ENCODE data around the gene AKR1C1. TPM values are rescaled to one million over a fixed set of nuclear protein-coding genes. Genes with fewer than 3 reads are reported as not detected.

The AKR1C1 gene
- total RNA-seq, 1 experiment from 2014 or later = 1.9 TPM

- Histone ChIP-seq H3K79me1 (ENCODE audit: insufficient read depth, low read depth, low read length, poor library complexity, severe bottlenecking) (no peaks in the 10 kb centered on the region), H4K8ac (replicated peaks; ENCODE audit: insufficient read length, low read depth, low read length) (no peak overlapping the region), H2BK5ac (ENCODE audit: insufficient read length, low read length) (no peak overlapping the region), H3K14ac (ENCODE audit: insufficient read depth, low read length) (no peak overlapping the region), H3K56ac (ENCODE audit: insufficient read length, low read depth, low read length) (no peak overlapping the region), H4K5ac (ENCODE audit: insufficient read length, low read depth, low read length) (no peak overlapping the region), H3K9me3 (ENCODE audit: control insufficient read depth, low read depth, low read length) (no peaks in the 10 kb centered on the region), H2AK5ac (ENCODE audit: insufficient read length, low read length) (no peak overlapping the region), H3K4me2 (ENCODE audit: insufficient read depth, insufficient read length, low read length) (no peak overlapping the region), H3T11ph (ENCODE audit: low read length) (no peak overlapping the region), H4K91ac (ENCODE audit: insufficient read length, low read depth, low read length) (no peak overlapping the region), H2BK120ac (ENCODE audit: low read depth, low read length, poor library complexity, severe bottlenecking) (no peak overlapping the region), H2BK12ac (ENCODE audit: insufficient read length, low read depth, low read length) (no peak overlapping the region), H3K79me2 (ENCODE audit: insufficient read depth, low read length) (no peaks in the 10 kb centered on the region), H3K4me1 (ENCODE audit: insufficient read depth, low read length) (no peaks in the 10 kb centered on the region; the same call in 1 of the 2 replicates), H2BK15ac (ENCODE audit: low read depth, low read length) (no peak overlapping the region), H4K20me1 (ENCODE audit: control insufficient read depth, insufficient read depth, insufficient read length) (no peaks in the 10 kb centered on the region), H3K27me3 (ENCODE audit: insufficient read depth, low read length) (no peaks in the 10 kb centered on the region), H2BK20ac (ENCODE audit: low read depth, low read length, poor library complexity, severe bottlenecking) (no peak overlapping the region), H2AFZ (ENCODE audit: low read length) (no peak overlapping the region), H3K23me2 (ENCODE audit: insufficient read length, low read depth, low read length, poor library complexity, severe bottlenecking) (no peaks in the 10 kb centered on the region), H3K4ac (ENCODE audit: low read depth, low read length) (no peak overlapping the region), H3K27ac (ENCODE audit: insufficient read length, low read depth, low read length) (no peak overlapping the region), H3K18ac (ENCODE audit: insufficient read length, low read depth, low read length) (no peak overlapping the region), H3K9ac (ENCODE audit: extremely low read depth, insufficient read length, low read length) (no peak overlapping the region), H3K23ac (ENCODE audit: insufficient read length, low read depth, low read length) (no peak overlapping the region)
- Mint-ChIP-seq H3K9me3 (peaks cover 3 to 36% of the 10 kb centered on the region in 2 experiments), H3K27me3 (ENCODE audit: low read depth) (no peaks in the 10 kb centered on the region), H3K4me3 (no peak overlapping the region), H3K36me3 (ENCODE audit: insufficient read depth in 1 of 3, low read depth in 3 of 3) (no peaks in the 10 kb centered on the region; a peak in 1 of 7 replicates), H3K27ac (no peak overlapping the region), H3K4me1 (peaks cover 6 to 9% of the 10 kb centered on the region in 2 experiments; a peak in 2 of 4 replicates)
- DNase-seq = no peak
- no peak for TF ChIP-seq CTCF (conservative IDR thresholded peaks at IDR 0.05)
- no CpG with 5 or more reads among the region's 2 CpGs for WGBS (ENCODE audit: extremely low coverage, insufficient read length, low lambda C conversion rate)
Observed at GRCh38 chr10:5012595-5012994, 49.4 kb downstream of the AKR1C1 start.

All from H9 (cell line).